ENCODE results near the gene CYB5D1. TPM values are rescaled to one million over a fixed set of nuclear protein-coding genes. Genes with fewer than 3 reads are reported as not detected.

The CYB5D1 gene
- total and polyA plus RNA-seq, 3 experiments from 2014 or later = 3.1 to 17.6 (median 16.4) TPM

DNA sequence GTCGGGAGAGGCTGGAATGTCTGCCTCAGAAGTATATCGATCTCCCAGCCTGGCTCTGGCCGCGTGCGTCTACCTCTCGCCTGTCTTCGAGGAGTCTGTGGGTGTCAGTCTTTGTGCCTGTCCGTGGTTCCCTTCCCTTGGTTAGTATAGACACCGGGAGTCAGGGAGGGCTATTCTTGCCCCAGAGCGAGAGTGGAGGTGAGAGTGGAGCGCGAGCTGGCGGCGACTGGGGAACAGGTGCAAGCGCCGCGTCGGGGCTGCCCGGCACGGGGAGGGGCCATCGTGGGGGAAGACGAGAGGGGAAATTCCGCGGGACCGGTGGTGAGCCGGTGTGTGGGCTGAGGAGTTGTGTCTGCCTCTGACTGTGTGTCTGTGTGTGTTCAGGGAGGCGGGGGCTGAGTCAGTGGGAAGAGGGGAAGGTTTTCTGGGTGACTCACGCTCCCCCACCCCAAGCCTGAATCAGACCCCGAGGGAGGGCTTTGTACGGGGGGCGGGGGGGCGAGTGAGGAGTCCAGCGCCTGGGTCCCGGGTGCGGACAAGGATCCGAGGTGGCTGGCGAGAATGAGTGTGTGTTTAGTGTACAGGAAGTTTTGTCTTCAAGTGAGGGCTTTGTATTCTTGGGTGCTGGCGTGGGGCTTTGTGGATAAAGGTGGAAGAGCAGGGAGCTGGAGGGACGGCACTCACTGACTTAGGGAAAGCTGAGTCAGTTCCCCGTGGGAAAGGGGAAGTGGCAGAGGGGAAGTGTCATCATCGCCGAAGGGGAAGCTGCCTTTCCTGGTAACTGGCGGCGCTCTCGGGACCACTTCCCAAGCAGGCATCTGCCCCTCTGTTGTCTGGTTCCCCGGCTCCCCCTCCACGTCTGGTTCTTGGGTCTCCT is 15.2 kb upstream of the CYB5D1 start:
- ChIA-PET POLR2A (interaction anchor here (0.6 to 4.8 kb wide), 5 partner anchors 8 to 157 kb away, joined by 3 to 44 read pairs (median 4); partner anchors contain the start of genes KDM6B, NAA38 and RNF227), CTCF (interaction anchor here (1.0 to 1.8 kb wide), 5 partner anchors 8 to 14 kb away, joined by 3 to 9 read pairs (median 5); partner anchors contain the start of genes KDM6B and NAA38)
- Histone ChIP-seq H3K4me1 (ENCODE audit: insufficient read depth, low read length) (peaks cover 50% of the 10 kb centered on the region), H3K4me3 (ENCODE audit: low read length) (peak overlapping the region; percentile 92), H3K9me3 (ENCODE audit: low read length) (no peaks in the 10 kb centered on the region), H3K27ac (ENCODE audit: low read depth, low read length) (peak overlapping the region; percentile 99), H3K36me3 (ENCODE audit: insufficient read depth, low read length) (no peaks in the 10 kb centered on the region), H3K27me3 (ENCODE audit: insufficient read depth, low read length, poor library complexity, severe bottlenecking) (no peaks in the 10 kb centered on the region)
- peak; percentile 94 to 99 (median 95) for DNase-seq
- Mint-ChIP-seq H3K27me3 (peaks cover 0 to 15% of the 10 kb centered on the region in 2 donors), H3K9me3 (peaks cover 0 to 5% (median 0%) of the 10 kb centered on the region in 5 donors), H3K4me1 (peaks cover 56 to 65% (median 60%) of the 10 kb centered on the region in 3 donors), H3K36me3 (peaks cover 0 to 67% (median 0%) of the 10 kb centered on the region in 3 donors), H3K27ac (peak overlapping the region; percentile 97 to 100 (median 100)), H3K4me3 (peak overlapping the region; percentile 84 to 99 (median 97))

DNA sequence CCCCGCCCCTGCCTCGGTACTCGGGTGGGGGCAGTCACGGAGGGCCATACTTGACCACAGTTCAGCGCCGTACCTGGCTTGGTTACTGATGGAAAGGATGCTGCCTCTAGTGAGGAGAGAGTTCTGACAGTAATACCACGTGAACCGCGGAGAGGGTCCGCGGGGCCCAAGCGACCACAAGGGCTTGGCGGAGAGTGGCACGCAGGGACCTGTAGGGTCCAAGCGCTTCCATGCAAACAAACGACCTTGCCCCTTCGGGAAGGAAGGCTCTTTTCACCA is 14.6 kb upstream of the CYB5D1 start:
- H3K36me3 ChIP-seq (ENCODE audit: insufficient read depth, low read length) = no peaks in the 10 kb centered on the region
- Mint-ChIP-seq H3K36me3 (peaks cover 0 to 71% (median 0%) of the 10 kb centered on the region in 3 donors), H3K4me1 (peaks cover 53 to 62% (median 56%) of the 10 kb centered on the region in 3 donors), H3K27ac (peak overlapping the region; percentile 97 to 100 (median 100)), H3K27me3 (peaks cover 0 to 15% of the 10 kb centered on the region in 2 donors), H3K9me3 (peaks cover 0 to 5% (median 0%) of the 10 kb centered on the region in 5 donors), H3K4me3 (peak overlapping the region; percentile 84 to 99 (median 97))
- no peaks in the 10 kb centered on the region for H3K9me3 ChIP-seq (ENCODE audit: low read length)
- CTCF ChIA-PET = interaction anchor here (1.1 to 1.8 kb wide), 4 partner anchors 8 to 13 kb away, joined by 3 to 9 read pairs (median 5); partner anchors contain the start of gene KDM6B
- DNase-seq = no peak
- POLR2A ChIA-PET = interaction anchor here (1.1 to 4.8 kb wide), 4 partner anchors 8 to 73 kb away, joined by 4 to 44 read pairs (median 7); partner anchors contain the start of genes KDM6B, NAA38 and RNF227
- H3K27me3 ChIP-seq (ENCODE audit: insufficient read depth, low read length, poor library complexity, severe bottlenecking) = no peaks in the 10 kb centered on the region
- peak overlapping the region; percentile 99 for H3K27ac ChIP-seq (ENCODE audit: low read depth, low read length)
- peaks cover 47% of the 10 kb centered on the region for H3K4me1 ChIP-seq (ENCODE audit: insufficient read depth, low read length)
- peak overlapping the region; percentile 92 for H3K4me3 ChIP-seq (ENCODE audit: low read length)

DNA sequence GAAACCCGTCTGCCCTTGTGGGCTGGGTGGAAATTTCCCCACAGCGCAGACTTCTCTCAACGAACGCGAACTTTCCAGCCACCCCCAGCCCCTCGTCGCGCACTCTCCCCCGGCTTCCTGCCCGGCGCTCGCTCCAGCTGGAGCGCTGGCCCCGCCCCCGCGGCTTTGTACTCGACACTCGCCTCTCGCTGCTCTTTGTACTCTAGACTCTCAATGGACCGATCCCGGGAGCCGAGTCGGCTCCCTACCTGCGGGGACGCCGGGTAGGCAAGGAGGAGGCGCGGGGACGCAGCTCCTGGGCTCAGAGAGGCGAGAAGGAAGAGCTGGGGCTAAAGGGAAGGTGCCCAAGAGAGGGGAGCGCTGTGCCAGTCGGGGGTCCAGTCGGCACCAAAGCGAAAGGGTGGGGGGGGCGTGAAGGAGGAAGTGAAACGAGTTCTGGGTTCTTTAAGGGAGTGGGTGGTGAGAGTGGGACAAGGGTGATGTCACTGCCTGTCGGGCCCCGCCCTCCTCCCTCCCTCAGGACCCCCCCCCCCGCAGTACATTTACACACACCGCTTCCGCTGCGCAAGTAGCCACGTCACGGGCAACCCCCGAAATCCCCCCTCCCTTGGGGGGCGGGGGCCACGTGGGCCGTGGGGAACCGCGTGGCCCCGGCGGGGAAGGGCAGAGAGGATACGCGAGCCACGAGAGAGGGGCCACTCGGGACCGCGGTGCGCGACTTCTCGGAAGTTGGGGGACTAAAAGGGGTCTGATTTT is 14.1 kb upstream of the CYB5D1 start:
- H3K4me3 Mint-ChIP-seq = peak overlapping the region; percentile 84 to 99 (median 97)
- H3K27ac Mint-ChIP-seq = peak overlapping the region; percentile 97 to 100 (median 100)
- H3K4me1 ChIP-seq (ENCODE audit: insufficient read depth, low read length) = peaks cover 43% of the 10 kb centered on the region
- H3K36me3 ChIP-seq (ENCODE audit: insufficient read depth, low read length) = no peaks in the 10 kb centered on the region
- POLR2A ChIA-PET = interaction anchor here (0.6 to 4.8 kb wide), 4 partner anchors 9 to 360 kb away, joined by 3 to 44 read pairs (median 7); partner anchors contain the start of genes KDM6B, NAA38 and RNF227
- peak overlapping the region; percentile 92 for H3K4me3 ChIP-seq (ENCODE audit: low read length)
- H3K27ac ChIP-seq (ENCODE audit: low read depth, low read length) = peak overlapping the region; percentile 99
- peaks cover 0 to 72% (median 0%) of the 10 kb centered on the region in 3 donors for H3K36me3 Mint-ChIP-seq
- H3K27me3 Mint-ChIP-seq = peaks cover 0 to 15% of the 10 kb centered on the region in 2 donors
- no peaks in the 10 kb centered on the region for H3K9me3 ChIP-seq (ENCODE audit: low read length)
- peaks cover 49 to 57% (median 52%) of the 10 kb centered on the region in 3 donors for H3K4me1 Mint-ChIP-seq
- no peaks in the 10 kb centered on the region for H3K27me3 ChIP-seq (ENCODE audit: insufficient read depth, low read length, poor library complexity, severe bottlenecking)
- peaks cover 0 to 5% (median 0%) of the 10 kb centered on the region in 5 donors for H3K9me3 Mint-ChIP-seq
- DNase-seq = peak; percentile 87 to 96 (median 93)
- CTCF ChIA-PET = interaction anchor here (1.1 to 1.8 kb wide), 4 partner anchors 8 to 12 kb away, joined by 3 to 9 read pairs (median 5); partner anchors contain the start of gene KDM6B

DNA sequence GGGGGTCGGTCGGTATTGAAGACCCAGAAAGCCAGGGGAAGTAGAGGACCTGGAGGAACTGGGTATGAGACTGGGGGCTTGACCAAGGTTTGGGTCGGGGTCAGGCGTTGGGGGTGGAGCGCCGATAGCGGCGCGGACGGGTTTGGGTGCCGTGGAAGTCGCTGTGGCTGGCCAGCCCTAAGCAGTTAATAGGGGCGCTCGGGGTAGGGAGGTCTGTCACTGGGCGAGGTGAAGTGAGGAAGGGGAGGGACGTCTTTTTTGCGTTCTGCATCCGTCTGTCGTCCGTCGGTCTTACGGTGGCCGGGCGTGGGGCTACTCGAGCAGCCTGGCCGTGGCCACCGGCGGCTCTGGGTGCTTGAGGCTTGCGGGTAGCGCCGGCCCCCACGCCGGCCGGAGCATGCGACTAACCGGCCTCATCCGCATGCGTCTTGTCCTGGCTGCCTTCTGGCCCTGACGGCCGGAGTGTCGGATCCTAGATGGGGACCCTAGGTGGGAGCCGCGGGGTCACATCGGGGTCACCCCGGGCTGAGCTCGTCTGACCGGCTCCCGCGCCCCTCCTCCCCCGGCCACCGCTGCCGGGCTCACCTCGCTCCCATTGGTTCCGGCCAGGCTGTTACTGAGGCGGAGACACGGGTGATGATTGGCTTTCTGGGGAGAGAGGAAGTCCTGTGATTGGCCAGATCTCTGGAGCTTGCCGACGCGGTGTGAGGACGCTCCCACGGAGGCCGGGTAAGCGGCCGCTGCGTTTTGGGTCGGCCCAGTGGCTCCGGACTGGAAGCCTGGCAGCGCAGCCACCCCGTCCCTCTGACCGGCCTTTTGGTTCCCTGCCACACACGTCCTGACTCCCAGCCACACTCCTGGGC is 13.3 kb upstream of the CYB5D1 start:
- CTCF ChIA-PET = interaction anchor here (0.8 to 3.5 kb wide), 11 partner anchors 10 to 194 kb away, joined by 3 to 28 read pairs (median 3); partner anchors contain the start of genes ATP1B2, KDM6B and NAA38
- Mint-ChIP-seq H3K4me1 (peaks cover 41 to 50% (median 43%) of the 10 kb centered on the region in 3 donors), H3K27me3 (peaks cover 0 to 15% of the 10 kb centered on the region in 2 donors), H3K9me3 (peaks cover 0 to 5% (median 0%) of the 10 kb centered on the region in 5 donors), H3K27ac (peak overlapping the region; percentile 97 to 100 (median 100)), H3K4me3 (peak overlapping the region; percentile 84 to 99 (median 97)), H3K36me3 (peaks cover 0 to 75% (median 0%) of the 10 kb centered on the region in 3 donors)
- H3K27ac ChIP-seq (ENCODE audit: low read depth, low read length) = peak overlapping the region; percentile 99
- peak; percentile 75 to 88 (median 82) for DNase-seq
- POLR2A ChIA-PET = interaction anchor here (0.5 to 4.8 kb wide), 7 partner anchors 10 to 287 kb away, joined by 3 to 44 read pairs (median 3); partner anchors contain the start of genes CYB5D1, KDM6B, NAA38 and TP53
- no peaks in the 10 kb centered on the region for H3K9me3 ChIP-seq (ENCODE audit: low read length)
- H3K36me3 ChIP-seq (ENCODE audit: insufficient read depth, low read length) = no peaks in the 10 kb centered on the region
- peaks cover 35% of the 10 kb centered on the region for H3K4me1 ChIP-seq (ENCODE audit: insufficient read depth, low read length)
- peak overlapping the region; percentile 86 for H3K4me3 ChIP-seq (ENCODE audit: low read length)
- no peaks in the 10 kb centered on the region for H3K27me3 ChIP-seq (ENCODE audit: insufficient read depth, low read length, poor library complexity, severe bottlenecking)

DNA sequence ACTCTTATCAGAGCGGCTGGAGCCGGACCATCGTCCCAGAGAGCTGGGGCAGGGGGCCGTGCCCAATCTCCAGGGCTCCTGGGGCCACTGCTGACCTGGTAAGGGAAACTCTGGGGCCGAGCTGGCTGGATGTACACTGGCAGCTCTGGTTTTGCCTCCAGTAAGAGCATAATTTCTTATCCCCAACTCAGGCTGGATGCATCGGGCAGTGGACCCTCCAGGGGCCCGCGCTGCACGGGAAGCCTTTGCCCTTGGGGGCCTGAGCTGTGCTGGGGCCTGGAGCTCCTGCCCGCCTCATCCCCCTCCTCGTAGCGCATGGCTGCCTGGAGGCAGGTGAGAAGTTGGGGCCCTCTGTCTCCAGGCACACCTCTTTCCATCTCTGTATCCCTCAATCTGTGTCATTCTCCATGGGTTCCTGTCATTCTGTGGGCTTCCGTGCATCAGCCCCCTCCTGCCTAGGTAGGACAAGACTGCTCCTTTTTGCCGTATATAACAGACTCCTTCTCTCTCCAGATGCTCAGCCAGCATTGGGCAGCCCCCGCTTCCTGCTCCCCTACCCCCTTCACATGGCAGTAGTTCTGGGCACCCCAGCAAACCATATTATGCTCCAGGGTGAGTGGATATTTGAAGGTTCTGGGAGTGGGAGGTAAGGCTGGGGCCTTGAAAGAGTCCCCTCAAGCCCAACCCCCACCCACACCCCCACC is 12.3 kb upstream of the CYB5D1 start:
- ChIA-PET CTCF (interaction anchor here (0.8 to 3.5 kb wide), 10 partner anchors 11 to 195 kb away, joined by 3 to 28 read pairs (median 3); partner anchors contain the start of genes ATP1B2, KDM6B and NAA38), POLR2A (interaction anchor here (1.2 to 4.8 kb wide), 4 partner anchors 11 to 160 kb away, joined by 3 to 44 read pairs (median 9); partner anchors contain the start of genes CYB5D1, KDM6B, NAA38 and TP53)
- peak in 1 of 5 donors; percentile 46 for DNase-seq
- Mint-ChIP-seq H3K27me3 (peaks cover 0 to 15% of the 10 kb centered on the region in 2 donors), H3K27ac (peak overlapping the region; percentile 97 to 100 (median 100)), H3K36me3 (peaks cover 0 to 77% (median 0%) of the 10 kb centered on the region in 3 donors), H3K4me1 (peaks cover 33 to 49% (median 35%) of the 10 kb centered on the region in 3 donors), H3K9me3 (peaks cover 0 to 5% (median 0%) of the 10 kb centered on the region in 5 donors), H3K4me3 (peak overlapping the region in 6 of 7 donors; percentile 84 to 97 (median 97))
- H3K27ac ChIP-seq (ENCODE audit: low read depth, low read length) = peak overlapping the region; percentile 99
- peaks cover 25% of the 10 kb centered on the region for H3K4me1 ChIP-seq (ENCODE audit: insufficient read depth, low read length)
- H3K27me3 ChIP-seq (ENCODE audit: insufficient read depth, low read length, poor library complexity, severe bottlenecking) = no peaks in the 10 kb centered on the region
- H3K9me3 ChIP-seq (ENCODE audit: low read length) = no peaks in the 10 kb centered on the region
- H3K4me3 ChIP-seq (ENCODE audit: low read length) = peak overlapping the region; percentile 86
- no peaks in the 10 kb centered on the region for H3K36me3 ChIP-seq (ENCODE audit: insufficient read depth, low read length)

DNA sequence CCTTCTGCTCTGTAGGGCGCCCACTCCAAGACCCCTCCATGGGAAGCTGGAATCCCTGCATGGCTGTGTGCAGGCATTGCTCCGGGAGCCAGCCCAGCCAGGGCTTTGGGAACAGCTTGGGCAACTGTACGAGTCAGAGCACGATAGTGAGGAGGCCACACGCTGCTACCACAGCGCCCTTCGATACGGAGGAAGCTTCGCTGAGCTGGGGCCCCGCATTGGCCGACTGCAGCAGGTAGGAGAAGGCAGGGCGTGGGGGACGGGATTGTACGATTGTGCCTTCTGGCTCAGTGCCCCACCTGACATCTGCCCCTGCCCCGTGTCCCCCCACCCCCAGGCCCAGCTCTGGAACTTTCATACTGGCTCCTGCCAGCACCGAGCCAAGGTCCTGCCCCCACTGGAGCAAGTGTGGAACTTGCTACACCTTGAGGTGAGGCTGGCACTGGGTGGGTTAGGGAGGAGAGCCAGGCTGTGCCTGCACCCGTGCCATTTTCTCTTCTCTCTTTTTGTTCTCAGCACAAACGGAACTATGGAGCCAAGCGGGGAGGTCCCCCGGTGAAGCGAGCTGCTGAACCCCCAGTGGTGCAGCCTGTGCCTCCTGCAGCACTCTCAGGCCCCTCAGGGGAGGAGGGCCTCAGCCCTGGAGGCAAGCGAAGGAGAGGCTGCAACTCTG is 11.6 kb upstream of the CYB5D1 start:
- H3K9me3 ChIP-seq (ENCODE audit: low read length) = no peaks in the 10 kb centered on the region
- no peak overlapping the region for H3K27ac ChIP-seq (ENCODE audit: low read depth, low read length)
- Mint-ChIP-seq H3K4me1 (peaks cover 28 to 49% (median 32%) of the 10 kb centered on the region in 3 donors), H3K9me3 (peaks cover 0 to 5% (median 0%) of the 10 kb centered on the region in 5 donors), H3K27me3 (peaks cover 0 to 14% of the 10 kb centered on the region in 2 donors), H3K27ac (peak overlapping the region in 6 of 8 donors; percentile 84 to 99 (median 90)), H3K4me3 (peak overlapping the region in 4 of 7 donors; percentile 19 to 73 (median 46)), H3K36me3 (peaks cover 0 to 76% (median 0%) of the 10 kb centered on the region in 3 donors)
- DNase-seq = peak in 1 of 5 donors; percentile 51
- CTCF ChIA-PET = interaction anchor here (1.9 to 3.5 kb wide), 2 partner anchors 11 to 143 kb away, joined by 6 to 28 read pairs; partner anchors contain the start of gene KDM6B
- peaks cover 3% of the 10 kb centered on the region for H3K36me3 ChIP-seq (ENCODE audit: insufficient read depth, low read length)
- peaks cover 25% of the 10 kb centered on the region for H3K4me1 ChIP-seq (ENCODE audit: insufficient read depth, low read length)
- H3K4me3 ChIP-seq (ENCODE audit: low read length) = no peak overlapping the region
- POLR2A ChIA-PET = interaction anchor here (4.8 kb wide), 1 partner anchor 11 kb away, joined by 44 read pairs; the partner anchor contains the start of gene KDM6B
- no peaks in the 10 kb centered on the region for H3K27me3 ChIP-seq (ENCODE audit: insufficient read depth, low read length, poor library complexity, severe bottlenecking)

Measured in CD8-positive, alpha-beta memory T cell (primary cell).